GM19455 (cell line): ENCODE data around the gene C16orf86.

ENCODE experiments used
- ATAC-seq: cut with Tn5 transposase; IDR thresholded peaks from one replicate; pipeline ENCODE4 v1.9.1; 2021; ENCODE audit not compliant: unreplicated experiment

C16orf86 gene

GRCh38 chr16:67653128-67653788 lies 13.4 kb upstream of the C16orf86 start:
- no peak for ATAC-seq

DNA sequence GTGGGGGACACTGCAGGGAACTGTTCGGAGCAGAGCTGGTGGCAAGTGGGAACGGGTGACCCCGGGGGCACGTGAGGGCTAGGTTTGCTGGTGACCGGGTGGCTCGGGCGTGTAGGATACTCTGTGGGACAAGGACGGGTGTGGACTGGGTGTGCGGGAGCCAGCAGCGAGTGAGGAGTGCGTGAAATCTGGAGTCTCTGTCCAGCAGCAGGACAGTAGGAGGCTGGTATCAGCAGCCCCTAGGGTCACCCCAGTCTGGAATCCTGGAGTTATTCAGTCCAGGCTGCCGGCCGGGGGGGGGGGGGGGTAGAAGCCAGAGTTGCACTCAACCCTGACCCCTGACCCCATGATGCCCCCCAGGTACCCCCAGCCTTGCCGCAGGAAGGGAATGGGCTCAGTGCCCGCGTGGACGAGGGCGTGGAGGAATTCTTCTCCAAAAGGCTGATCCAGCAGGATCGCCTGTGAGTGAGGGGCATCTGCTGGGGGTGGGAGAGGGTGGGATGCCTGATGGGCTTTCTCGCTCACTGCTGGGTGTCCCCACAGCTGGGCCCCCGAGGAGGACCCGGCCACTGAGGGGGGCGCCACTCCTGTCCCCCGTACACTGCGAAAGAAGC lies 12.7 kb upstream of the C16orf86 start:
- no peak for ATAC-seq

GRCh38 chr16:67654403-67654911 lies 12.2 kb upstream of the C16orf86 start:
- no peak for ATAC-seq

DNA sequence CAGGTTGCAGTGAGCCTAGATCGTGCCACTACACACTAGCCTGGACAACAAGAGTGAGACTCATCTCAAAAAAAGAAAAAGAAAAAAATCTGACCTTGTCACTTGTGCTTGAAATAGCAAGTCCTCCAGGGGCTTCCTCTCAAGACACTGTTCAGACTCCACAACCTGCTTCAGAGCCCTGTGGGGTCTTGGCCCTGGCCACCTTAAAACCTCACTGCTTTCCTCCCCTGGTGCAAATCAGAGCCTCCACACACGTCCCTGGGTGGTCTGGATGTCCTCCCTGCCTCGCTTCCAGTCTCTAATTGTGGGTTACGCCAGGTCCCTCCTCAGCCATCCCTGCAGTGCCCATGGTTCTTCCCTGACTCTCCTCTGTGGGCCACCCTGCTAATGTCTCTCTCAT lies 11.3 kb upstream of the C16orf86 start:
- ATAC-seq, result no peak

- ATAC-seq, result no peak
Observed at GRCh38 chr16:67656344-67657016, 10.1 kb upstream of the C16orf86 start.

DNA sequence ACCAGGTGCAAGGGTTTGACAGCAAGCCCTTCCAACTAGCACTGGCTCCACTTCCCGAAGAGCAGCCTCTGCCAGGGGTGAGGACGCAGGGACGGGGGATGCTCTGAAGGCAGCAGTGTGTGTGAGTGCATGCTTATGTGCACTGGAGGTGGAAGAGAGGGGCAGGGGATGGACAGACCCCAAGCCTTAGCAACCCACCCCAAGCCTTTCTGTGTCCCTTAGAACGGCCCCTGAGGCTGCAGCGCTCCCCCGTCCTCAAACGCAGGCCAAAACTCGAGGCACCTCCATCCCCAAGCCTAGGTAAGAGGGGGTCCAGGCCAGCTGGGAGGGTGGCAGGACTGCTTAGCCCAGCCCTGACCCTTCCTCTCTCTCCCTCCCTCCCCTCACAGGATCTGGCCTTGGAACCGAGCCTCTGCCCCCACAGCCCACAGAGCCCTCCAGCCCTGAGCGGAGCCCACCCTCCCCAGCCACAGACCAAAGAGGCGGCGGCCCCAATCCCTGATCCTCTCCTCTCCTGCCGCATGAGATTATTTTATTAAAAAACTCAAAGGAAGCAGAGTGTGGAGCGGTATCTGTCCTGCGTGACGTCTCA lies 9.5 kb upstream of the C16orf86 start:
- no peak for ATAC-seq

DNA sequence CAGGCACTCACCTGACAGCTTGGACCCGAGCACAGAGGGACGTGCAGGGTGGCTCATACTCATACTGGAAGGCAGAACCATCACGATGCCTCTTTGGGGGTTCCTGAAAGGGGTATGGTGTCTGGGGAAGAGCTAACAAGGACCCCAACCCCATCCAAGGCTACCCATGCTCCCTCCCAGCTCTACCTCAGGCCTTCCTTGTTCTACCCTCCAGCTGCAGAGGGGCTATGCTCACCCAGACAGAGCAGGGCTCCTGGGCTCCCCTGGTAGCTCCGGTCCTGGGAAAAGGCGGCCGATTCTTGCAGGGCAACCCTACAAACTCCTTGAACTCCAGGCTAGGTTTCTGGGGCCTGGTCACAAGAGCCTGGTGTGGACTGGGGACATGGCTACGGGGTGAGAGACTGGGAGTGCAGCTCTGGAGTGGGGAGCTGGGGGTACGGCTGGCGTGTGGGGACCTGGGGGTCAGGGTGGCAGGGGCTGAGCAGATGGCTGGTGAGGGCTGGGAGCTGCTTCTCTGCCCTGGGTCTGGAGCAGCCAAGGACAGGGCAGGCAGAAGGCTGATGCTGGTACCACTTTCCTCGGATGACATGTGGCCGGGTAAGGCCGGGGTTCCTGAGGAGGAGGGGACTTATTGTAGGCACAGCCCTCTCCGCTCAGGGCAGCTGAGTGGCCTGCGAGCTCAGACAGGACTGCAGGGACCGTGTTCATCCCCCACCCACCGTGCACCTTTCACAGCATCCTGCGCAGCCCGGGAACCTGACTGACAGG lies 8.7 kb upstream of the C16orf86 start:
- ATAC-seq, result no peak

GRCh38 chr16:67658849-67659674 lies 7.6 kb upstream of the C16orf86 start:
- no peak for ATAC-seq

- peak; percentile 46 for ATAC-seq
Observed at GRCh38 chr16:67659675-67660563, 6.7 kb upstream of the C16orf86 start, which contains the start of gene ACD. Gene ACD, minus strand, starts transcription at chr16:67660260. Its CDS starts 40 bp downstream, at chr16:67660220.

DNA sequence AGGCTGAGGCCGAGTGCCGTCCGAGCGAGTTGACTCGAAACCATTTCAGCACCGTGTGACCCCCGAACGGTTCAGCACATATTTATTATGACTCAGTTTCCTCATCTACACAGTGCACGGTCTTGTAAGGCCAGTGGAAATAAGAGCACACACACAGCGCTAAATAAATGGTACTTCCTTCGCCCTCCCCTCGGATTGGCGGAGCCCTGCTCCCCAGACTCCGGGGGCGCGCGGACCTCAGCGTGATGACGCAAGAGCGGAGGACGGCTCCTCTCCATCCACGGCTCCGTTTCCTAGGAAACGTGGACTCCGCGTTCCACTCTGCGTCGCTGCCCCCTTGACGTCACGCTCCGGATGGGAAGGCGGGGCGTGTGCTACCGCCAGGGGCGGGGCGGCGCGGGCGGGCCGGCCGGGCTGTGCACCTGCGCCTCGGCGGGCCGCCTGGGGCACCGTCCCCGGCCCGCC lies 6.0 kb upstream of the C16orf86 start, which contains the start of gene PARD6A:
Gene PARD6A (plus strand): TSS at position 397 of the 465 bp plus-strand sequence. CDS start 79 bp downstream, outside the sequence.
- ATAC-seq, result peak; percentile 72

- peak; percentile 0 for ATAC-seq
Observed at GRCh38 chr16:67661101-67661761, 5.4 kb upstream of the C16orf86 start.

DNA sequence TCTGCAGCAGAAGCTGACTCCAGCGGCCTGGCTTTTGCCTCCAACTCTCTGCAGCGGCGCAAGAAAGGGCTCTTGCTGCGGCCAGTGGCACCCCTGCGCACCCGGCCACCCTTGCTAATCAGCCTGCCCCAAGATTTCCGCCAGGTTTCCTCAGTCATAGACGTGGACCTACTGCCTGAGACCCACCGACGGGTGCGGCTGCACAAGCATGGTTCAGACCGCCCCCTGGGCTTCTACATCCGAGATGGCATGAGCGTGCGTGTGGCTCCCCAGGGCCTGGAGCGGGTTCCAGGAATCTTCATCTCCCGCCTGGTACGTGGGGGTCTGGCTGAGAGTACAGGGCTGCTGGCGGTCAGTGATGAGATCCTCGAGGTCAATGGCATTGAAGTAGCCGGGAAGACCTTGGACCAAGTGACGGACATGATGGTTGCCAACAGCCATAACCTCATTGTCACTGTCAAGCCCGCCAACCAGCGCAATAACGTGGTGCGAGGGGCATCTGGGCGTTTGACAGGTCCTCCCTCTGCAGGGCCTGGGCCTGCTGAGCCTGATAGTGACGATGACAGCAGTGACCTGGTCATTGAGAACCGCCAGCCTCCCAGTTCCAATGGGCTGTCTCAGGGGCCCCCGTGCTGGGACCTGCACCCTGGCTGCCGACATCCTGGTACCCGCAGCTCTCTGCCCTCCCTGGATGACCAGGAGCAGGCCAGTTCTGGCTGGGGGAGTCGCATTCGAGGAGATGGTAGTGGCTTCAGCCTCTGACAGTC lies 4.5 kb upstream of the C16orf86 start:
- no peak for ATAC-seq

GRCh38 chr16:67662653-67663010 lies 4.0 kb upstream of the C16orf86 start:
- no peak for ATAC-seq

DNA sequence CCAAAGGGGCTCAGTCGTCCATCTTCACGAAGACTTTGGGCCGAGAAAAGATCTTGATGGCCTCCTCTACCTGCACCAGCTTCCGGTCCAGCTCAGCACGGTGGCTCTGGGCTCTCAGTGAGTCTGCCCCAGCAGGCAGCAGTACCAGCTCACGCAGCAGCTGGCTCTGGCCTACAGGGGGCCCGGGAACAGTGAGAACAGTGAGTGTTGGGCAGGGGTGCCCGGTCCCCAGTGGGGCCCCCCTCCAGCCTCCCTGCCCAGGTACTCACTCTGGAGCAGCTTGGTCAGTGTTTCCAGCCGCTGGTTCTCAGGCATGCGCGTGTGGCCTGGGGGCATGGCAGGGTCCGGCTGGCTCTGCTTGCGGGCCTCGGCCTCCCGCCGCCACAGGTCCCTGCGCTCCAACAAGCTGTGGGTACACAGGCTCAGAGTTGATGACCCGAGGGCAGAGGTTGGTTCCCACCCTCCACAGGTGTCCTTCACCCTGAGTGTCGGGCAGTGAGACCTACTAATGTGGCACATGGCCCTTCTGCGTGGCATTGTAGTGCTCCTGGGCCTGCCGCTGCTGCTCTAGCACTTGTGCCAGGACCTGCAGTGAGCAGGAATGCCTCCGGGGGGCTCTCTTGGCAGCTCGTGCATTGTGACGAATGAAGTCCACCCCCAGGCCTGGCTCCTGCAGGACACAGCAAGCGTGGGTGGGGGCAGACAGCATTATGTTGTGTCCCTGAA lies 3.3 kb upstream of the C16orf86 start:
- ATAC-seq, result no peak

DNA sequence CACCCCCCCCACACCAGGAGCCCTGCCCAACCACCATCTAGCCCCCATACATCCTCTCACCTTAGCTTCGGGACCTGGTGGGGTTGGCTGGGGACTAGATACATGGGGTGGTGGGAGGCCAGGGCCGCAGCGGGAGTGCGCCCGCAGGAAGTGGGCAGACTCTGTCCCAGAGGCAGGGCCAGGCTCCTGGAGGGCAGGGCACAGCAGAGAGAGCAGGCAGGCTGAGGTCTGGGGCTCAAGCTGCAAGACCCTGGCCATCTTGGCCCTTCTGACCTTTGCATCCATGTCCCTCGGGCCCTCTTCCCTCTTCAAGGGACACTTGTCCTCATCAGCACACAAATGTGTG lies 2.8 kb upstream of the C16orf86 start:
- no peak for ATAC-seq

- no peak for ATAC-seq
Observed at GRCh38 chr16:67664258-67664657, 2.4 kb upstream of the C16orf86 start.

GRCh38 chr16:67664871-67665270 lies 1.7 kb upstream of the C16orf86 start:
- ATAC-seq, result no peak
